Sigmoid colon (tissue), 7 donors: ENCODE results near the gene PIAS2. TPM values are rescaled to one million over a fixed set of nuclear protein-coding genes. Genes with fewer than 3 reads are reported as not detected.

Source experiments
- DNase-seq: peaks from one replicate; pipeline ENCODE4 v3.0.0-alpha.2; 2019
- H3K27ac ChIP-seq, 4 donors: fragments of 200-600 bp; sonication (generic); one replicate each; pipeline ENCODE4 v1.5.1; 2016 to 2019; ENCODE audit warnings: mild to moderate bottlenecking in 1 of 4
- H3K27me3 ChIP-seq, 3 donors: fragments of 200-600 bp; sonication (generic); one replicate each; pipeline ENCODE4 v1.5.1; 2019; ENCODE audit warnings: mild to moderate bottlenecking in 1 of 3
- H3K36me3 ChIP-seq, 4 donors: fragments of 200-600 bp; sonication (generic); one replicate each; pipeline ENCODE4 v1.5.1; 2016 to 2019
- H3K4me1 ChIP-seq, 4 donors: fragments of 200-600 bp; sonication (generic); one replicate each; pipeline ENCODE4 v1.5.1; 2017 to 2019
- H3K4me3 ChIP-seq, 4 donors: fragments of 200-600 bp; sonication (generic); one replicate each; pipeline ENCODE4 v1.5.1; 2017 to 2019; ENCODE audit warnings: mild to moderate bottlenecking in 2 of 4, moderate library complexity in 1 of 4
- H3K9me3 ChIP-seq, 4 donors: fragments of 200-600 bp in 3 of 4; sonication (generic) in 3 of 4; one replicate each; pipeline versions ENCODE4 v1.5.1 to v1.6.1; 2013 to 2019
- CTCF ChIP-seq, 4 experiments: fragments of 450-650 bp in 3 of 4; fragments of 200-600 bp in 1 of 4; IDR thresholded peaks; one replicate each; pipeline ENCODE4 v1.5.1; 2016 to 2019; ENCODE audit warnings: antibody characterized with exemption in 4 of 4, mild to moderate bottlenecking in 3 of 4, moderate library complexity in 2 of 4
- EP300 ChIP-seq, 4 donors: sonication (generic); formaldehyde crosslinking; IDR thresholded peaks; one replicate each; pipeline ENCODE4 v1.6.1; 2017; ENCODE audit warnings: antibody characterized with exemption in 4 of 4
- POLR2A ChIP-seq, 2 donors: fragments of 450-650 bp; IDR thresholded peaks; one replicate each; pipeline ENCODE4 v1.6.1; 2016; ENCODE audit warnings: antibody characterized with exemption in 2 of 2, mild to moderate bottlenecking in 2 of 2, moderate library complexity in 2 of 2
- POLR2AphosphoS5 ChIP-seq, 4 donors: sonication (generic); formaldehyde crosslinking; IDR thresholded peaks; one replicate each; pipeline ENCODE4 v1.6.1; 2017; ENCODE audit warnings: antibody characterized with exemption in 4 of 4
- WGBS, 2 donors: extraction: QIAGEN DNeasy Blood & Tissue Kit; methylation state at CpG; one replicate each; pipeline ENCODE4 v1.1.7; 2013; 5-methylcytosine and 5-hydroxymethylcytosine counted together
- intact Hi-C: fragments of 100-400 bp; cut with DNase I; formaldehyde crosslinking; loops from one replicate; pipeline ENCODE4 v1.15.1; 2023
- polyA plus RNA-seq, 3 donors: library from polyadenylated mRNA; stranded (reverse); fragments of 200-250 nt; gene quantifications; one replicate each; pipeline ENCODE4 v1.2.3, GENCODE V29; 2013
- total RNA-seq, 4 donors: library from RNA; depleted of rRNA; stranded (reverse); fragments of >200 nt; gene quantifications; one replicate each; pipeline ENCODE4 v1.1.0, GENCODE V29; 2016
- donor health status: healthy with polysubstance abuse.
- donor health status: Bipolar disorder and iron deficiency.
- donor health status: healthy.

The PIAS2 gene
- total and polyA plus RNA-seq, 7 donors, result 5.5 to 36.6 (median 30.0) TPM

- H3K27me3 ChIP-seq, result peaks cover 22 to 62% (median 28%) of the 10 kb centered on the region in 3 donors
- WGBS, 2 donors, result 67 to 69% methylated on average over 2 of the region's 2 CpGs
- DNase-seq, result no peak
- no peak overlapping the region for H3K4me3 ChIP-seq
- no peak overlapping the region for H3K27ac ChIP-seq
- no peaks in the 10 kb centered on the region for H3K36me3 ChIP-seq
- no peaks in the 10 kb centered on the region for H3K9me3 ChIP-seq
- TF ChIP-seq POLR2A (IDR thresholded peaks at IDR 0.05) (no peak), POLR2AphosphoS5 (IDR thresholded peaks at IDR 0.05) (no peak), EP300 (IDR thresholded peaks at IDR 0.05) (no peak), CTCF (IDR thresholded peaks at IDR 0.05) (no peak)
- intact Hi-C loops, result no loop called here
- H3K4me1 ChIP-seq, result peaks cover 0 to 19% (median 18%) of the 10 kb centered on the region in 4 donors
Observed at GRCh38 chr18:46761059-46761769, 156.1 kb downstream of the PIAS2 start.

- intact Hi-C loops, result no loop called here
- DNase-seq, result no peak
- no peak overlapping the region for H3K4me3 ChIP-seq
- H3K27ac ChIP-seq, result no peak overlapping the region
- no peaks in the 10 kb centered on the region for H3K9me3 ChIP-seq
- no peaks in the 10 kb centered on the region for H3K36me3 ChIP-seq
- peaks cover 25 to 75% (median 31%) of the 10 kb centered on the region in 3 donors for H3K27me3 ChIP-seq
- WGBS, 2 donors, result 23 to 47% methylated on average over 6 of the region's 6 CpGs
- H3K4me1 ChIP-seq, result peaks cover 0 to 24% (median 22%) of the 10 kb centered on the region in 4 donors
- no peak for TF ChIP-seq POLR2A (IDR thresholded peaks at IDR 0.05)
- TF ChIP-seq CTCF (IDR thresholded peaks at IDR 0.05), result no peak
- TF ChIP-seq EP300 (IDR thresholded peaks at IDR 0.05), result no peak
- TF ChIP-seq POLR2AphosphoS5 (IDR thresholded peaks at IDR 0.05), result no peak
Observed at GRCh38 chr18:46759890-46760289, 157.4 kb downstream of the PIAS2 start.

GRCh38 chr18:46756559-46757201, 160.6 kb downstream of the PIAS2 start, which contains the start of gene ST8SIA5:
Gene ST8SIA5, minus strand, starts transcription at chr18:46757053. Its CDS starts 545 bp downstream, at chr18:46756508.
- no peak for DNase-seq
- WGBS, 2 donors, result 1 to 5% methylated on average over 74 of the region's 74 CpGs
- peaks cover 25 to 67% (median 31%) of the 10 kb centered on the region in 3 donors for H3K27me3 ChIP-seq
- H3K9me3 ChIP-seq, result no peaks in the 10 kb centered on the region
- peak within 1 kb of the TSS in 3 of 4 donors; percentile 9 to 30 (median 30) for H3K4me3 ChIP-seq
- H3K36me3 ChIP-seq, result no peaks in the 10 kb centered on the region
- no peak for TF ChIP-seq EP300 (IDR thresholded peaks at IDR 0.05)
- no peak for TF ChIP-seq POLR2A (IDR thresholded peaks at IDR 0.05)
- no peak for TF ChIP-seq POLR2AphosphoS5 (IDR thresholded peaks at IDR 0.05)
- no peak for TF ChIP-seq CTCF (IDR thresholded peaks at IDR 0.05)
- no peak within 1 kb of the TSS for H3K27ac ChIP-seq
- intact Hi-C loops, result no loop called here
- H3K4me1 ChIP-seq, result peaks cover 0 to 24% (median 22%) of the 10 kb centered on the region in 4 donors

GRCh38 chr18:46756025-46756558, 161.2 kb downstream of the PIAS2 start:
- TF ChIP-seq CTCF (IDR thresholded peaks at IDR 0.05) (no peak), POLR2A (IDR thresholded peaks at IDR 0.05) (no peak), POLR2AphosphoS5 (IDR thresholded peaks at IDR 0.05) (no peak), EP300 (IDR thresholded peaks at IDR 0.05) (no peak)

More at GRCh38 chr18:46756025-46756558, 161.2 kb downstream of the PIAS2 start:
- peaks cover 0 to 24% (median 22%) of the 10 kb centered on the region in 4 donors for H3K4me1 ChIP-seq
- no peak for DNase-seq
- H3K9me3 ChIP-seq, result no peaks in the 10 kb centered on the region
- WGBS, 2 donors, result 5 to 18% methylated on average over 41 of the region's 41 CpGs
- H3K27me3 ChIP-seq, result peaks cover 25 to 61% (median 31%) of the 10 kb centered on the region in 3 donors
- no peaks in the 10 kb centered on the region for H3K36me3 ChIP-seq
- intact Hi-C loops, result no loop called here
- H3K4me3 ChIP-seq, result peak overlapping the region in 3 of 4 donors; percentile 9 to 30 (median 30)
- H3K27ac ChIP-seq, result no peak overlapping the region
